K562 (cell line): Measurements from ENCODE around the gene ANKRD45. TPM values are rescaled to one million over a fixed set of nuclear protein-coding genes. Genes with fewer than 3 reads are reported as not detected.
"Not testable (repeated sequence)": the region's sequence is repeated elsewhere in the genome, so short reads cannot be mapped to it uniquely, and the experiment has no call there.

Experiments
- ATAC-seq: fragments of 200-7000 bp; cut with Tn5 transposase; 3 replicates; pipeline ENCODE4 v1.9.1; 2020; ENCODE audit warnings: moderate library complexity
- BruUV-seq: library from RNA; stranded (reverse); fragments of 400-500 nt; replicated peaks from 2 replicates; lab custom pipeline; 2021; lab: Mats Ljungman, UMichigan
- CTCF ChIA-PET: fragments of 300-600 bp; formaldehyde crosslinking; extraction: SDS; loops from one replicate; lab custom pipeline; 2021; ENCODE audit warnings: low intra/inter-chr PET ratio; lab: Yijun Ruan, JAX
- POLR2A ChIA-PET: fragments of 300-600, 350-650 bp; sonication (Branson Sonifier 250); formaldehyde crosslinking; extraction: SDS; loops from one replicate; lab custom pipeline; 2021; ENCODE audit warnings: antibody characterized with exemption, inconsistent platforms; lab: Yijun Ruan, JAX
- DNase-seq, 4 experiments: peaks; one replicate each; pipeline versions ENCODE4 v3.0.0 to v3.0.0-alpha.2; 2011 to 2018; ENCODE audit warnings: low spot score in 3 of 4, mixed read lengths in 3 of 4; ENCODE audit errors: extremely low read depth in 1 of 4
- FAIRE-seq: peaks from 2 replicates; lab custom pipeline; 2011; peaks lifted over from hg19 to GRCh38; lab: Jason Lieb, UNC
- H2AFZ ChIP-seq: 2 replicates; pipeline ENCODE4 v1.6.0; 2011; ENCODE audit warnings: low read depth, low read length, control low read depth, inconsistent platforms
- H3K27ac ChIP-seq: fragments of 200-600 bp; 3 replicates; pipeline ENCODE4 v1.8.0; 2011; ENCODE audit warnings: low read depth, mild to moderate bottlenecking, control low read depth, inconsistent platforms, low read length, moderate library complexity, mixed read lengths; ENCODE audit errors: extremely low read depth
- H3K27me3 ChIP-seq, 2 experiments: fragments of 300-600 bp in 1 of 2; 2 replicates in 1 of 2; 3 replicates in 1 of 2; pipeline versions ENCODE4 v1.6.0 to v1.8.0; 2011; ENCODE audit warnings: inconsistent platforms in 2 of 2, low read length in 2 of 2, mild to moderate bottlenecking in 1 of 2, mixed read lengths in 1 of 2, moderate library complexity in 1 of 2; ENCODE audit not compliant: control insufficient read depth in 2 of 2, insufficient read depth in 2 of 2
- H3K36me3 ChIP-seq: fragments of 300-600 bp; 3 replicates; pipeline ENCODE4 v1.8.0; 2011; ENCODE audit warnings: mild to moderate bottlenecking, low read length, inconsistent platforms; ENCODE audit not compliant: control insufficient read depth, insufficient read depth
- H3K4me1 ChIP-seq, 2 experiments: fragments of 200-600 bp in 1 of 2; replicated peaks in 1 of 2; 2 replicates in 1 of 2; 3 replicates in 1 of 2; pipeline versions ENCODE4 v1.5.1 to v1.8.0; 2011; ENCODE audit warnings: inconsistent platforms in 2 of 2, low read length in 2 of 2, mild to moderate bottlenecking in 1 of 2, mixed read lengths in 1 of 2, moderate library complexity in 1 of 2; ENCODE audit not compliant: control insufficient read depth in 2 of 2, insufficient read depth in 2 of 2
- H3K4me2 ChIP-seq: 2 replicates; pipeline ENCODE4 v1.6.1; 2011; ENCODE audit warnings: low read length, control low read depth, inconsistent platforms, mixed read lengths; ENCODE audit not compliant: insufficient read depth
- H3K4me3 ChIP-seq: fragments of 200-600 bp; sonication (generic), shearing (Covaris generic); 2 replicates; pipeline ENCODE4 v1.5.1; 2016; ENCODE audit warnings: control low read depth, inconsistent platforms
- H3K79me2 ChIP-seq: fragments of 200-600 bp; 3 replicates; pipeline ENCODE4 v1.8.0; 2011; ENCODE audit warnings: low read length, inconsistent platforms; ENCODE audit not compliant: control insufficient read depth, insufficient read depth
- H3K9ac ChIP-seq, 2 experiments: 2 replicates each; pipeline versions ENCODE4 v1.6.0 to v1.6.1; 2011; ENCODE audit warnings: low read depth in 2 of 2, low read length in 2 of 2, control low read depth in 1 of 2, inconsistent platforms in 1 of 2, mild to moderate bottlenecking in 1 of 2, mixed read lengths in 1 of 2; ENCODE audit not compliant: insufficient read depth in 1 of 2
- H3K9me1 ChIP-seq: one replicate; pipeline ENCODE4 v1.6.0; 2011; ENCODE audit warnings: inconsistent platforms, mild to moderate bottlenecking, low read length, moderate library complexity; ENCODE audit not compliant: control insufficient read depth, insufficient read depth
- H3K9me3 ChIP-seq: replicated peaks from 2 replicates; pipeline ENCODE4 v1.5.1; 2011; ENCODE audit warnings: low read depth, low read length, inconsistent platforms; ENCODE audit not compliant: control insufficient read depth, insufficient read depth
- H4K20me1 ChIP-seq: replicated peaks from 2 replicates; pipeline ENCODE4 v1.6.1; 2011; ENCODE audit warnings: low read length, inconsistent platforms, mixed read lengths; ENCODE audit not compliant: control insufficient read depth, insufficient read depth
- BCOR ChIP-seq: fragments of 450-650 bp; IDR thresholded peaks from 2 replicates; pipeline ENCODE4 v1.6.1; 2016
- C11orf30 ChIP-seq: fragments of 450-650 bp; IDR thresholded peaks from 2 replicates; pipeline ENCODE4 v1.6.1; 2016; ENCODE audit warnings: low read depth, mild to moderate bottlenecking
- SRSF7 ChIP-seq: fragments of 200-400 bp; formaldehyde crosslinking; optimal IDR thresholded peaks from 2 replicates; pipeline ENCODE3; 2017; ENCODE audit warnings: mild to moderate bottlenecking, low read depth, low read length
- ZNF146 ChIP-seq: IDR thresholded peaks from one replicate; pipeline ENCODE4 v1.6.1; 2018; ENCODE audit warnings: missing compliant biosample characterization; ENCODE audit not compliant: unreplicated experiment
- ZNF316 ChIP-seq: fragments of 450-650 bp; IDR thresholded peaks from 2 replicates; pipeline ENCODE4 v1.6.1; 2016
- WGBS: fragments of 100-300 bp; shearing (Covaris generic); methylation state at CpG from one replicate; pipeline ENCODE4 v1.1.6; 2016; ENCODE audit warnings: low coverage, mixed read lengths; ENCODE audit not compliant: insufficient coverage; ENCODE audit errors: missing lambda C conversion rate; 5-methylcytosine and 5-hydroxymethylcytosine counted together
- in situ Hi-C: fragments of 300-500 bp; cut with MboI; formaldehyde crosslinking; loops from 4 replicates; pipeline ENCODE4 v1.15.0; 2018; ENCODE audit warnings: inconsistent platforms, mixed read lengths
- intact Hi-C: fragments of 100-400 bp; cut with micrococcal nuclease; formaldehyde crosslinking; loops from 2 replicates; pipeline ENCODE4 v1.14.2; 2022
- polyA plus RNA-seq, 8 experiments: library from polyadenylated mRNA; depleted of rRNA in 4 of 8; stranded (reverse) in 5 of 8; unstranded in 3 of 8; fragments of >200 nt; fragmentation: Nextera tagmentation in 2 of 8; fragmentation: Illumina TruSeq in 1 of 8; extraction: Ambion mirVana in 2 of 8; extraction: Trizol in 1 of 8; gene quantifications; 2 replicates each; pipeline versions ENCODE4 v1.2.1 to v1.2.3, GENCODE V29; 2011 to 2014; ENCODE audit warnings: inconsistent platforms in 1 of 8, missing spikeins in 1 of 8
- total RNA-seq, 7 experiments: library from RNA; depleted of rRNA in 6 of 7; stranded (reverse); fragments of >200 nt in 6 of 7; fragmentation: Illumina TruSeq in 2 of 7; extraction: Trizol in 2 of 7; gene quantifications; 2 replicates each; pipeline versions ENCODE4 v1.2.1 to v1.2.3, GENCODE V29; 2011 to 2021; ENCODE audit warnings: low replicate concordance in 1 of 7

The ANKRD45 gene
- total and polyA plus RNA-seq, 9 of the 15 experiments (the other 6 are each of a cell fraction or from before 2014, with no cell fraction given): 0.10 to 0.30 (median 0.11) TPM; not detected in 2

DNA sequence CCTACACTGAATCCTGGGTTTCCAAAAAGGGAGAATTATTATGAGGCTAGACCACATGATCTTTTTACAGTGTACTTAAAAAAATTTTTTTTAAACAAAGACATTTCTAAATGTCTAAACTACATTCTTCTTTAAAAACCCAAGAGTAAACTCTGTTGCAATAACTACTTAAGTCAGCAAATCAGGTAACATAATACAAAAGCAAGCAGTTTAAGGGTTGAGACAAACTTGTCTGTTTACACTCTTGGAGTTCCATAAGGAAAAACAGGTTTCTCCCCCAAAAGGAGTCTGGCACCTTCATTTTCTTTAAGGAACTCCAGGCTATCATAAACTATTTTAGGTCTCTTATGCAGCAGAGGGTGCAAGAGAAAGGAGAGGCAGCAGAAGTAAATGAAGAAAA is 12.5 kb upstream of the ANKRD45 start:
- no peak overlapping the region for H3K4me3 ChIP-seq
- no peaks in the 10 kb centered on the region for H3K36me3 ChIP-seq
- in situ Hi-C loops (no loop called here), intact Hi-C loops (no loop called here)
- ATAC-seq: peak; percentile 40; the same call in 2 of the 3 replicates
- H2AFZ ChIP-seq: peak overlapping the region; percentile 64
- no TSS peak for BruUV-seq
- CTCF ChIA-PET: no interaction called here
- no peak overlapping the region for H3K27ac ChIP-seq
- H3K27me3 ChIP-seq: no peaks in the 10 kb centered on the region
- TF ChIP-seq SRSF7 (no peak), C11orf30 (0 out of 2 replicates have a peak, but pooled peaks have one; percentile 32), ZNF316 (peak; percentile 62)
- no peaks in the 10 kb centered on the region for H3K79me2 ChIP-seq
- no peaks in the 10 kb centered on the region for H3K9me1 ChIP-seq
- H3K4me2 ChIP-seq: no peak overlapping the region
- no peaks in the 10 kb centered on the region for H3K9me3 ChIP-seq
- H3K9ac ChIP-seq: no peak overlapping the region
- POLR2A ChIA-PET: interaction anchor here (0.6 to 2.2 kb wide), 7 partner anchors 9 to 176 kb away, joined by 3 to 7 read pairs (median 3); partner anchors contain the start of gene KLHL20
- FAIRE-seq: no peak
- no peak for DNase-seq
- peaks cover 0 to 6% of the 10 kb centered on the region in 2 experiments; a peak in 1 of 5 replicates for H3K4me1 ChIP-seq
- no peaks in the 10 kb centered on the region for H4K20me1 ChIP-seq

DNA sequence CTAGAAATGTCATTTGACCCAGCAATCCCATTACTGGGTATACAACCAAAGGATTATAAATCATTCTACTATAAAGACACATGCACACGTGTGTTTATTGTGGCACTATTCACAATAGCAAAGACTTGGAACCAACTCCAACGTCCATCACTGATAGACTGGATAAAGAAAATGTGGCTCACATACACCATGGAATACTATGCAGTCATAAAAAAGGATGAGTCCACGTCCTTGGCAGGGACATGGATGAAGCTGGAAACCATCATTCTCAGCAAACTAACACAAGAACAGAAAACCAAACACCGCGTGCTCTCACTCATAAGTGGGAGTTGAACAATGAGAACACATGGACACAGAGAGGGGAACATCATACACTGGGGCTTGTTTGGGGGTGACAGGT is 10.5 kb upstream of the ANKRD45 start:
- H3K4me1 ChIP-seq, H3K36me3 ChIP-seq, BruUV-seq, H3K27ac ChIP-seq, H3K27me3 ChIP-seq, H2AFZ ChIP-seq, H3K9ac ChIP-seq, ATAC-seq, intact Hi-C loops, H3K9me3 ChIP-seq, H3K4me3 ChIP-seq, H3K79me2 ChIP-seq, H4K20me1 ChIP-seq, DNase-seq, CTCF ChIA-PET, in situ Hi-C loops, H3K4me2 ChIP-seq, H3K9me1 ChIP-seq, FAIRE-seq: not testable (repeated sequence)
- WGBS: 40% methylated on average over 5 of the region's 5 CpGs
- POLR2A ChIA-PET: interaction anchor here (0.6 kb wide), 1 partner anchor 9 kb away, joined by 5 read pairs; no protein-coding TSS in a partner anchor
- TF ChIP-seq ZNF146 (CRISPR knock-in tag) (peak; percentile 90), BCOR (peak; percentile 19; the same call in 1 of the 2 replicates)
